Spleen (tissue), 7 donors: ENCODE measurements around the gene TOPBP1.

Experiments
- POLR2AphosphoS5 ChIP-seq, 3 donors: sonication (generic); formaldehyde crosslinking; IDR thresholded peaks; one replicate each; pipeline ENCODE4 v1.5.1; 2017; ENCODE audit warnings: antibody characterized with exemption in 3 of 3
- TF ChIP-seq, protein P1 (sequence below), 11 experiments: fragments of 200-600 bp in 7 of 11; fragments of 450-650 bp in 4 of 11; sonication (generic) in 4 of 11; IDR thresholded peaks in 8 of 11; conservative IDR thresholded peaks in 3 of 11; 1 replicate in 7 of 11; 2 replicates in 4 of 11; pipeline versions ENCODE4 v1.4.0 to v1.8.0; 2016 to 2021; ENCODE audit warnings: antibody characterized with exemption in 11 of 11, inconsistent platforms in 4 of 11, mild to moderate bottlenecking in 1 of 11
- donor health status: DM: no; HTN: no; CAD: no; lungs with moderate emphysema.
- donor health status: DM: no; HTN: no; CAD: no.
- donor health status: DM: no; HTN: no; CAD: no.

DNA sequence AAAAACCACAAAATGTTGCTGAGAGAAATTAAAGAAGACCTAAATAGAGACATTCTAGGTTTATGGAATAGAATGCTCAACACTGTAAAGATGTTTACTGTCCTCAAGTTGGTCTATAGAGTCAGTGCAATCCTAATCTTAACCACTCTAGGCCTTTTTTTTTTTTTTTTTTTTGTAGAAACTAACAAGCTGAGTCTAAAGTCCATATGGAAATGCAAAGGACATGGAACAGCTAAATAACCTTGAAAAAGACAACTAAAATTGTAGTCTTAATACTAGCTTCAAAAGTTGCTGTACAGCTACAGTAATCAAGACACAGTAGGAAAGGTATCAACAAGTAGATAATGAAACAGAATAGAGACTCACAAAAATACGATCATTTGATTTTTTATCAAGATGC, 55.4 kb downstream of the TOPBP1 start:
- TF ChIP-seq POLR2AphosphoS5 (IDR thresholded peaks at IDR 0.05): no peak
- TF ChIP-seq, protein P1, sequence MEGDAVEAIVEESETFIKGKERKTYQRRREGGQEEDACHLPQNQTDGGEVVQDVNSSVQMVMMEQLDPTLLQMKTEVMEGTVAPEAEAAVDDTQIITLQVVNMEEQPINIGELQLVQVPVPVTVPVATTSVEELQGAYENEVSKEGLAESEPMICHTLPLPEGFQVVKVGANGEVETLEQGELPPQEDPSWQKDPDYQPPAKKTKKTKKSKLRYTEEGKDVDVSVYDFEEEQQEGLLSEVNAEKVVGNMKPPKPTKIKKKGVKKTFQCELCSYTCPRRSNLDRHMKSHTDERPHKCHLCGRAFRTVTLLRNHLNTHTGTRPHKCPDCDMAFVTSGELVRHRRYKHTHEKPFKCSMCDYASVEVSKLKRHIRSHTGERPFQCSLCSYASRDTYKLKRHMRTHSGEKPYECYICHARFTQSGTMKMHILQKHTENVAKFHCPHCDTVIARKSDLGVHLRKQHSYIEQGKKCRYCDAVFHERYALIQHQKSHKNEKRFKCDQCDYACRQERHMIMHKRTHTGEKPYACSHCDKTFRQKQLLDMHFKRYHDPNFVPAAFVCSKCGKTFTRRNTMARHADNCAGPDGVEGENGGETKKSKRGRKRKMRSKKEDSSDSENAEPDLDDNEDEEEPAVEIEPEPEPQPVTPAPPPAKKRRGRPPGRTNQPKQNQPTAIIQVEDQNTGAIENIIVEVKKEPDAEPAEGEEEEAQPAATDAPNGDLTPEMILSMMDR (IDR thresholded peaks at IDR 0.05 in 8 of 11, conservative IDR thresholded peaks at IDR 0.05 in 3 of 11): no peak
